ENCODE data around the gene PER1. TPM values are rescaled to one million over a fixed set of nuclear protein-coding genes. Genes with fewer than 3 reads are reported as not detected.

PER1 gene
- total RNA-seq, 2 experiments from 2014 or later = 55.7 to 56.1 TPM

DNA sequence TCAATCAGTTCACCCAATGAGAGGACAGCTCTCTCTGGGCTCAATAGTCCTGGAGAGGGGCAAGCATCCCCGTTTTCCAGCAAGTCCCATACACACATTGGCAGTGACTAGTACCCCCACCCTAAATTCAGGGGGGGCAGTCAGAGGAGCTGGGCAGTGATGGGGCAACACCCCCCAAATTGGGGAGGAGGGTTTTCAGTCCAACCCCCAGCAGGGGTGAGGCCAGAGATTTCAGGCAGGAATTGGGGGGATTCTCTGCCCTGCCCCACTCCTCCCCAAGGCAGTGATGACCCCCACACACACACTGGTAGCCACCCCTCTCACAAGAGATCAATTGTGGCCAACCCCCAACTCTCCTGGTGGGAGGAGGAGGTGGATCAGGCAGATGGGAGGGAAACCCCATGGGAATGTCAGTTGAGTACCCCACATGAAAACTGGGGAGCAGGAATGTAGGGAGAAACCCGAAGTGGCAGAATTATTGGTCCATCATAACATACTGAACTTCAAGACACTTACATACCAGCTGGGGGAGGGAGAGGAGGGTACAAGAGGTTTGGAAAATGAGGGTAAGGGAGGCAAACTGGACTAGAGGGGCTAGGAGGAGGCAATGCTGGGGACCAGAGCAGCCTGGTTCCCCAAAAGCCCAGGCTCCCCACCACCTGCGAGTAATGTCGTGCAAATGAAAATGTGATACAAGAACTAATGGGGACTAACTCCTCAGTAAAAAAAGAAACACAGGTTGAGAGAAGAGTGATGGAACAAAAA is 7.4 kb upstream of the PER1 start:
- DNase-seq = no peak
- H3K9me3 Mint-ChIP-seq = no peaks in the 10 kb centered on the region
- no peaks in the 10 kb centered on the region for H3K27me3 Mint-ChIP-seq
- H3K4me1 Mint-ChIP-seq = peaks cover 58% of the 10 kb centered on the region
- peak overlapping the region; percentile 61 for H3K4me3 Mint-ChIP-seq
- H3K36me3 Mint-ChIP-seq = peaks cover 22% of the 10 kb centered on the region
- H3K27ac Mint-ChIP-seq = peak overlapping the region; percentile 89

DNA sequence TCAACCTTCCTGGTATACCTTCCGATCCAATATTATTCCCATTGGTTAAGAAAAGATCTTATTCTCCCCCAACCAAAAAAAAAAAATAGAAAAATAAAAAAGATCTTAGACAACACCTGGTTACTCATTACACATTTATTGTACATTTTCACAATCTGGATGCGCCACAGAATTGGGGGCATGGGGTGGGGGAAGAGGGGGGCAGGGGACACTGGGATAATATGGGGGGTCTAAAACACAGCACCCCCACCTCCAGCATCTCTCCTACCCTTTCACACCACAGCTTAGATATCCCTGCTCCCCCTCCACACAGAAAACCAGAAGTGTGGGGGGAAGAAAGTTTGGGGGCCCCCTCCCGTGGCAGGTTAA is 6.8 kb upstream of the PER1 start:
- Mint-ChIP-seq H3K27ac (peak overlapping the region; percentile 80), H3K9me3 (no peaks in the 10 kb centered on the region), H3K27me3 (no peaks in the 10 kb centered on the region), H3K4me3 (peak overlapping the region; percentile 6), H3K4me1 (peaks cover 56% of the 10 kb centered on the region), H3K36me3 (peaks cover 22% of the 10 kb centered on the region)
- no peak for DNase-seq

DNA sequence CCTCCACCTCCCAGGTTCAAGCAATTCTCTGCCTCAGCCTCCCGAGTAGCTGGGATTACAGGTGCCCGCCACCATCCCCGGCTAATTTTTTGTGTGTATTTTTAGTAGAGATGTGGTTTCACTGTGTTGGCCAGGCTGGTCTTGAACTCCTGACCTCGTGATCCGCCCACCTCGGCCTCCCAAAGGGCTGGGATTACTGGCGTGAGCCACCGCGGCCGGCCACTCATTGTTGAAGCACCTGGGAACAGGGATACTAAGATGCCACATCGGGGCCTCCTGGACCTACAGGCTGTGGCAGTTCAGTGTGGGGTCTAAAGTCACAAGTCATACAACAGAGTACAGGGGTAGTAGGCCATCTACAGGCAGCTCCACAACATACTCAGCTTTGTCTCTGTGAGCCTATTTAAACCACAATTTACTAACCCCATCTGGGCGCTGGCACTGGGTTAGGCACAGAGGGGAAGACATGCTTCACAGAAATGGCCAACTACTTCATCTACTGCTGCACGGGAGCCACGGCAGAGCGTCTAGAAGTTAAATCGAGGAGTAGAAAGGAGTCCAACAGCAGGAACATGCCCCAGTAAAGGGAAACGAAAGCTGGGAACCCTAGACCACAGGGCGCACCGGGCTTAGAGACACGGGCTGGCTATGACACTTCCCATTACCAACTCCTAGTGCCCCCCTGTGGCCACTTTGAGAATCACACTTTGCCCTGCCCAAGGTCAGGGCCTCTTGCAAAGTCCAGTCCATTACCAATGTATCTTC is 6.2 kb upstream of the PER1 start:
- Mint-ChIP-seq H3K36me3 (peaks cover 23% of the 10 kb centered on the region), H3K9me3 (no peaks in the 10 kb centered on the region), H3K27me3 (no peaks in the 10 kb centered on the region), H3K4me1 (peaks cover 56% of the 10 kb centered on the region), H3K4me3 (peak overlapping the region; percentile 6), H3K27ac (peak overlapping the region; percentile 80)
- DNase-seq = peak; percentile 82

DNA sequence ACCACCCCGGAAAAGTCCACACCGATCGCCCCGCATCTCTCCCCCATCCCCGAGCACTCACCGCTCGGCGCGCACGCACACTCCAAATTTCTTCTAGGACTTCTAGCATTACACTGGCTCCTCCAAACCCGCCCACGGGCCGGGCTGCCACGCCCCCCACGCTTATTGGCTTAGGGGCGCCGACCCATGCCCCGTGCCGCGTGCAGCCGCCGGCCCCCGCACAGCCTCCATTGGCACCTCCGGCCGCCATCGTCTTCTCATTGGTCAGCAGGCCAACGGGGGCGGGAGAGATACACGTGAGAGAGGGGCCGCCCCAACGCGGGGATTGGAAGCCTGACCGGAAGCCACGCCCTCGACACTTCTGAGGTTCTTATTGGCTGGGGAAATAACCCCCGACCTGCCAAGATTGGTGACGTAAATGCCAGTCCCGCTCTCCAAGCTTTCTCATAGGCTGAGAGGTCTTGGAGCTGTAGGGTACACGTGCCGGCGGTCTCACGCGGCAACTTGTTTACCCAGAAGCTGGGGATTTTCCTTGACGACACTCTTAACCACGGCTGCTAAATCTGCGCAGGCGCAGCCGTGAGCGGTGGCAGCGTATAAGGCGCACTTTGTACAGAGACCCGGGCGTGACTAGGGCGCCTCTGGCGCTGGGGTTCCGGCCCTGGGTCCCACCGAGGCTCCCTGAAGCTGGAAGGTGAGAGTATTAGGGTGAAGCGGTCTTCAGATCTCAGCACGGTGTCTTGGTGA is 4.2 kb upstream of the PER1 start:
- no peak overlapping the region for H3K27ac Mint-ChIP-seq
- H3K4me1 Mint-ChIP-seq = peaks cover 63% of the 10 kb centered on the region
- peaks cover 26% of the 10 kb centered on the region for H3K36me3 Mint-ChIP-seq
- H3K4me3 Mint-ChIP-seq = no peak overlapping the region
- no peaks in the 10 kb centered on the region for H3K9me3 Mint-ChIP-seq
- no peaks in the 10 kb centered on the region for H3K27me3 Mint-ChIP-seq
- peak; percentile 100 for DNase-seq

DNA sequence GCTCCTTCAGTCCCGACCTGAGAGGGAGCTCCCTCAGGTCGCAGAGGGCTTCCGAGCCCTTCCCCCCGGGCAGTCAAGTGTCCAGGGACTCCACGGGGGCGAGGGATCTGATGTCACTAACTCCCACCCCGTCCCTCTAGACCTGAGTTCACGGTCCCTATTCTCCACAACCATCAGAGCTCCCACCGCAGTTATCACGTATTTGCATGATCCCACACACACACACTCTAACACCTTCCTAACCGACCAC is 3.7 kb upstream of the PER1 start:
- Mint-ChIP-seq H3K9me3 (no peaks in the 10 kb centered on the region), H3K36me3 (peaks cover 21% of the 10 kb centered on the region), H3K27ac (no peak overlapping the region), H3K4me1 (peaks cover 59% of the 10 kb centered on the region), H3K27me3 (no peaks in the 10 kb centered on the region), H3K4me3 (no peak overlapping the region)
- no peak for DNase-seq

DNA sequence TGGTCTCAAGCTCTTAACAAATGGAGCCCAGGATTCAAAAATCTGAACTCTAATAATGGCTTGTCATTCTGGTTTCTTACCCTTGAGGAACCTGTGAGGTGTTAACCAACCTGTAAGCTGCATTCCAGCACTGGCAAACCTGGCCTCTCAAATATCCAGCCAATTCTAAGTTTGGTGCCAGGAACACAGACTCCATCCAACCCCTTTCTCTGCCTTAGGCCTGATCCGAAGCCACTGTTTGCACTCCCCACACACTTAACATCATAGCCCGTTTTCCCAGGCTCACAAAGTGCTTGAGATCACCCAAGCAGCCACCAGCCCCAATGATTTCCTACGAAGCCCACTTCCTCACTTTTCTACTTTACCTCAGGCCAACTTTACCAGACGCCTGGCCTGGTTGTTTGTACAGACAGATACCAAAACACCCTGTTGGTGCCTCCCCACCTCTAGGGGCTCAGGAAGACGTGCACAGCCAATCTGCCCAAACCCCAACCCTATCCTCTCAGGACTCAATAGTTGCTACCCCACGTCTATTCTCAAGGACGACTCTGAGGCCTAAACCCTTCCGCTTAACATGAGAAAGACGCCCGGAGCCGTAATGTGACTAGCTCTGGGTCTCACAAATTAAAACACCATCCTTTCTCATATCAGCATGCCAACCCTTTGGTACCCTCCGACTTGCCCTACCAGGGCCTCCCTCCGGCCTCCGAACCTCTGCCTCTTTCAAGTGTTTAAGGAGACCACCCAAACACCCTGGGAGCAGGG is 3.2 kb upstream of the PER1 start:
- Mint-ChIP-seq H3K4me3 (no peak overlapping the region), H3K27ac (no peak overlapping the region), H3K27me3 (no peaks in the 10 kb centered on the region), H3K4me1 (peaks cover 58% of the 10 kb centered on the region), H3K36me3 (peaks cover 19% of the 10 kb centered on the region), H3K9me3 (no peaks in the 10 kb centered on the region)
- DNase-seq = no peak

DNA sequence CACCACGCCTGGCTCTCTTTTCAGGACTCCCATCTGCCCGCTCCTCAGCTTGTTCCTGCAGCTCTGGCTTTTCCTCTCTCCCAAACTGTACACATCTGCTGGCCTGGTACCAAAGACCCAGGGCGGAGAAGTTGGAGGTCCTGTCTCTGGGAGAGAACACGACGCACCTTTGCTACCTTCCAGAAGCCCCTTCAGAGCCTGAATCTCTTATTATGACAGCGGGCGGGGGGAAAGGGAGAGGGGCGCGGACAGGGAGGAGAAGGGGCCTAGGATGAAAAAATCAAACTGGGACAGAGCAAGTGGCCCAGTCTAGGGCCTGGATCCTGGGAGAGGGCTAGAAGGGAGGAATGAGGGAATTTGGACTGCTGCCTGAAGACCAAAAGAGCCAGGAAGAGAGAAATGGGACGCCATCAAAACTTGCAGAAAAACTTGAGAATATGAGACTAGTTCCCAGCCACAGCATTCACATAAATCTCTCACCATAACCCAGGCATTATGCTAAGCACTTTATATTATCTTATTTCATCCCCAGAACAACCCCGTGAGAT is 2.5 kb upstream of the PER1 start:
- H3K9me3 Mint-ChIP-seq = no peaks in the 10 kb centered on the region
- H3K27ac Mint-ChIP-seq = no peak overlapping the region
- peaks cover 53% of the 10 kb centered on the region for H3K4me1 Mint-ChIP-seq
- no peaks in the 10 kb centered on the region for H3K27me3 Mint-ChIP-seq
- H3K4me3 Mint-ChIP-seq = no peak overlapping the region
- peaks cover 17% of the 10 kb centered on the region for H3K36me3 Mint-ChIP-seq
- no peak for DNase-seq

DNA sequence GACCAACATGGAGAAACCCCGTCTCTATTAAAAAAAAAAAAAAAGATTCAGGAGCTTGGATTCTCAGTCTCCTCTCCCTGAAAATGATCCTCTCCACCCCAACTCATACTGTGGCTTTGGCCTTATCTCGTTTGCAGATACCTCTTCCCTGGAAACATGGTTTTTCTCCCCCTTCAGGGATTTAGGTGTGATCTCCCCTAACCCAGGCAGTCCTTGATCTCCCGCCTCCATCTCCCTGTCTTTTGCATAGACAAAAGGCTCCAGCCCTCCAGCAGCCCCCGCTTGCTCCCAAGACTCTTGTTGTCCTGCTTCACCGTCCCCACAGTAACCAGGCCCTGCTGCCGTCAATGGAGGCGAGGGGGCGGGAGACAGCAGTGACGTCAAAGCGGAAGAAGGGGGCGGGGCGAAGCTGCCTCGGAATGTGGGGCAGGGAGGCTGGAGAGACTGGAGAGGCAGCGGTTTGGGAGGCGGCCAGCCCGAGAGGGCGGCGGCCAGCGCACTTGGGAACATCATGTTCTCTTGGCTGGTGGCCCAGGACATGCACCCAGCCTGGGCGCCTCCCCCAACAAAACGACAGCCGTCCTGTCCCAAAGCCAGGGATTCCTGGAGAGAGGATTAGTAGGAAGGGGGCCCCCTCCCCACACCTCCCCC is 1.9 kb upstream of the PER1 start:
- peaks cover 15% of the 10 kb centered on the region for H3K36me3 Mint-ChIP-seq
- H3K27me3 Mint-ChIP-seq = no peaks in the 10 kb centered on the region
- no peaks in the 10 kb centered on the region for H3K9me3 Mint-ChIP-seq
- no peak overlapping the region for H3K4me3 Mint-ChIP-seq
- H3K4me1 Mint-ChIP-seq = peaks cover 49% of the 10 kb centered on the region
- no peak overlapping the region for H3K27ac Mint-ChIP-seq
- peak; percentile 89 for DNase-seq

DNA sequence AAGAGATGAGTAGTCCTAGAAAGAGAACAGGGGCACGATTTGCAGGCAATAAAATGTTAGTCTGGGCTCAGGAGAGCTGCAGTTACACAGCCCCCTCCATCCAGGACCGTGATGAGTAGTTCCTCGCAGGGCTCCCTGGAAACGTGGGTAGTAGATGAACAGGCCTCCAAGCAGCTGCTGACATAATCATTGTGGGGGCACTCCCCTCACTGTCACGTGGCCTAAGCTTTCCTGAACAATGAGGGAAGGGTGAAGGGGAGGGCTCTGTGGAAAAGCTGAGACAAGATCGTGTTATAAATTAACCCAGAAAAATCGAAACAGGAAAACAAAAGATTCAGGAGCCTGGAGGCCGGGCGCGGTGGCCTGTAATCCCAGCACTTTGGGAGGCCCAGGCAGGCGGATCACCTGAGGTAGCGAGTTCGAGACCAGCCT is 1.3 kb upstream of the PER1 start:
- DNase-seq = peak; percentile 73
- Mint-ChIP-seq H3K27me3 (no peaks in the 10 kb centered on the region), H3K27ac (no peak overlapping the region), H3K4me1 (peaks cover 44% of the 10 kb centered on the region), H3K4me3 (peak overlapping the region; percentile 96), H3K9me3 (no peaks in the 10 kb centered on the region), H3K36me3 (peaks cover 14% of the 10 kb centered on the region)

DNA sequence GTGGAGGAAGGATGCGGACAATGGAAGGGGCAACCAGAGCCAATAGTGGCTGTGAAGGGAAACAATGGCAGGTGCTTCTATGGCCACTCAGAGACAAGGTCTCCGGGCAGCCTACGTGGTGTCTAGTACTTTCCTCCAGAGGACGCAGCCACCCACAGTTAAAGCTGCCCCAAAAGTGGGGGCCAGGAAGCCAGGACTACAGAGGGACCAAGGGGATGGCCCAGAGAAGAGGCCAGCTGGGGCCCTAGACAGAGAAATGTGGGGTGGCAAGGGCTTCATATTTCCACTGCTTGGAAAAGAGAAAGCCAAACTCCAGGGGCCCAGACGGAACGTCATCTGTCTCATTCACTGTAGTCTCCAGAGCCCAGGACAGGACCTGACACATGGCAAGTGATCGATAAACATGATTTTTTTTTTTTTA is 837 bp upstream of the PER1 start:
- H3K36me3 Mint-ChIP-seq = peaks cover 10% of the 10 kb centered on the region
- no peaks in the 10 kb centered on the region for H3K9me3 Mint-ChIP-seq
- H3K4me1 Mint-ChIP-seq = peaks cover 41% of the 10 kb centered on the region
- peak overlapping the region; percentile 96 for H3K4me3 Mint-ChIP-seq
- no peak for DNase-seq
- no peaks in the 10 kb centered on the region for H3K27me3 Mint-ChIP-seq
- H3K27ac Mint-ChIP-seq = no peak overlapping the region

DNA sequence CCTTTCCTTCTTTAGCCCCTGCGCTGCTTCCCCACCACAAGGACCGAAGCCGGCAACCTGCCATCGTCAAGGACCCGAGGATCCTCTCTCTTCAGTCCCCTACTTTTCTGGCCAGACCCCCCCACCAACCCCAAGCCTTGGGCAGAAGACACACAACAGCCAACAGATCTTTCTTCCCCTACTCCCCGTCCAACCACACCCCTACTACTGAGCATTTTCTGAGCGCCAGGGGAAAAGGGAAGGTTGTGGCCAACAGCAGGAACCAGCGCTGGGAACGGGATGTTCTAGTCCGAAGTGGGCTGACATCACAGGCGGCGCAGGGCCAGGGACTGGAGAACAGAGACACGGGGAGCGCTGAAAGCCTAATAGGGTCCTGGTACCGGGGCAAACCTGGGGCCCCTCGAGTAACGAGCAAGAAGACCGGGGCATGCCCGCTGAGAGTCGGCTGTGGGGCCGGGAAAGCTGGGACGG is 528 bp downstream of the PER1 start:
- H3K36me3 Mint-ChIP-seq = peaks cover 19% of the 10 kb centered on the region
- H3K27ac Mint-ChIP-seq = no peak overlapping the region

DNA sequence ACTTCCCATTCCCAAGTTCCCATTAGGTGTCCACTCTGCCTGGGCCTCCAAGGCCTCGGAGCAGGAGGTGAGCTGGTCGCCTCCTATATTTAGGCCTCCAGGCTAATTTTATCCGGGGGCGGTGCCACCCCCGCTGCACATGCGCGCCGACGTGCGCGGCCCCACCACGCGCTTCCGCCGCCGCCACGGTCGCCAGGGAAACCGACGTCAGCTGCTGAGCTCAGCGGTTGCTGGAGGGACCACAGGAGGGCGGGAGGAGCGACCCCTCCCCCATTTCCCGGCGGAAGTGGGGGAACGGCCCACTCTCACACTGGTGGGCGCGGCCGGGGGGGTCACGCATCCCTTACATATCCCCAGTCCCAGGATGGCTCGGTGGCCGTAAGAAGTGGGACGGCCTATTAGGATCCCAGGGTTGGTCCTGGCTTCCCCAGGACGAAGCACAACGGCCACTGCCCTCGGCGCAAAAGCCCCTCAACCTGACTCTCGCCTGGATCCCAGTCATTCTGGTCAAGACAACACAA is 1.0 kb downstream of the PER1 start:
- no peaks in the 10 kb centered on the region for H3K9me3 Mint-ChIP-seq
- no peaks in the 10 kb centered on the region for H3K27me3 Mint-ChIP-seq
- DNase-seq = peak; percentile 92
- peaks cover 43% of the 10 kb centered on the region for H3K4me1 Mint-ChIP-seq
- peaks cover 24% of the 10 kb centered on the region for H3K36me3 Mint-ChIP-seq
- peak overlapping the region; percentile 96 for H3K4me3 Mint-ChIP-seq
- H3K27ac Mint-ChIP-seq = no peak overlapping the region

More for the DNA sequence above, 528 bp downstream of the PER1 start:
- H3K27me3 Mint-ChIP-seq = no peaks in the 10 kb centered on the region
- peaks cover 43% of the 10 kb centered on the region for H3K4me1 Mint-ChIP-seq
- peak; percentile 55 for DNase-seq
- H3K4me3 Mint-ChIP-seq = peak overlapping the region; percentile 96
- no peaks in the 10 kb centered on the region for H3K9me3 Mint-ChIP-seq

DNA sequence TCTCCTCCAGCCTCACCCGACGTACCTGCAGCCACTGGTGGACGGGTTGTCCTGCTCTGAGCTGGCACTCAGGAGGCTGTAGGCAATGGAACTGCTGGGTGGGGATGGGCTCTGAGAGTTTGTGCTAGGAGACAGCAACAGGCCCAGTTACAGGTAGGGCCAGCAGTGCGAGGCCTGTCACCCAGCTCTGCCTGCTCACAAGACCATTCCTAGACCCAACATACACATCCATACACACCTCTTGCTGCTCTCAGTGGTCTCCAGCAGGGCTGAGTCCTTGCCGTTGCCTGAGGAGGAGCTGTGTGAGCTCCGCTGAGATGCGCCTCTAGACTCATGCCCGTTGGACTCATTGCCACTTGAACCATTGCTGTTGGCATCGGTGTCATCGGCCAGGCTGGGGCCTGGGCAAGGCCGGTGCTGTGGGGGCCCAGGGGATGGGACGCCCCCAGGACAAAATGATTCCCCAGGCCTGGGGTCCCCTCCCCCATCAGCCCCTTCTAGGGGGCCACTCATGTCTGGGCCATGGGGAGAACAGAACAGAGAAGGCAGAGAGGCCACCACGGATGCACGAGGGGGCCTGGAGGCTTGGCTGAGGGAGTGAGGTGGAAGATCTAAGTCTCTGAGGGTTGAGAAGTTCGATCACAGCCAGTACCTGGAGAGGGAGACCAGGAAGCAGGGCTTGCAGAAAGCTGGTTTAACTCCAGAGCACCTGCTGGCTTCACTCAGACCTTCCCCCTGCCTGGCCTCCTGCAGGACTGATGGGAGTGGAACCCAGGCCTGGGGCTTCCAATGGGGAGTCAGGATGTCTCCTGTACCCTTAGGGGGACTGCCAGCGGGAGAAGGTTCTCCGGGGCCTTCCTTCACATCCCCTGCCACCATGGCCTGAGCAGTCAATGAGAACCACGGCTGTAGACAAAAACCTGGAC is 1.7 kb downstream of the PER1 start:
- no peak overlapping the region for H3K27ac Mint-ChIP-seq
- no peaks in the 10 kb centered on the region for H3K9me3 Mint-ChIP-seq

More for the DNA sequence above, 1.7 kb downstream of the PER1 start:
- DNase-seq = no peak
- no peaks in the 10 kb centered on the region for H3K27me3 Mint-ChIP-seq
- peaks cover 30% of the 10 kb centered on the region for H3K36me3 Mint-ChIP-seq
- H3K4me1 Mint-ChIP-seq = peaks cover 44% of the 10 kb centered on the region
- peak overlapping the region; percentile 96 for H3K4me3 Mint-ChIP-seq
